Activated CD8-positive, alpha-beta T cell treated with anti-CD3 and anti-CD28 coated beads for 36 hours (primary cell): ENCODE results near the gene ADGRF3. TPM values are rescaled to one million over a fixed set of nuclear protein-coding genes. Genes with fewer than 3 reads are reported as not detected.
A peak's percentile ranks its signal among the peaks of the same experiment; 100 is the strongest.
"Not testable (repeated sequence)": the region's sequence is repeated elsewhere in the genome, so short reads cannot be mapped to it uniquely, and the experiment has no call there.

ENCODE experiments used
- ATAC-seq: fragments of 200-7000 bp; cut with Tn5 transposase; one replicate; pipeline ENCODE4 v1.10.0; 2021; ENCODE audit warnings: mild to moderate bottlenecking, moderate library complexity
- CTCF ChIA-PET: fragments of 350-600 bp; sonication (Branson Sonifier 250); formaldehyde crosslinking; loops from one replicate; lab custom pipeline; 2021; ENCODE audit warnings: antibody characterized with exemption; lab: Charles Lee
- POLR2A ChIA-PET: fragments of 350-600 bp; sonication (Branson Sonifier 250); formaldehyde crosslinking; loops from one replicate; lab custom pipeline; 2021; ENCODE audit warnings: antibody characterized with exemption; lab: Charles Lee
- DNase-seq: peaks from one replicate; pipeline ENCODE4 v3.0.0-alpha.2; 2020
- H3K27ac Mint-ChIP-seq: one replicate; pipeline ENCODE4 v1.8.0; 2021; ENCODE audit warnings: mild to moderate bottlenecking, mixed read lengths
- H3K27me3 Mint-ChIP-seq: one replicate; pipeline ENCODE4 v1.8.0; 2021; ENCODE audit warnings: mixed read lengths
- H3K36me3 Mint-ChIP-seq: one replicate; pipeline ENCODE4 v1.8.0; 2021; ENCODE audit warnings: low read depth, mixed read lengths
- H3K4me1 Mint-ChIP-seq: one replicate; pipeline ENCODE4 v1.8.0; 2021; ENCODE audit warnings: low read depth, mixed read lengths
- H3K4me3 Mint-ChIP-seq: one replicate; pipeline ENCODE4 v1.8.0; 2021; ENCODE audit warnings: mild to moderate bottlenecking, moderate library complexity, mixed read lengths
- H3K9me3 Mint-ChIP-seq: one replicate; pipeline ENCODE4 v1.8.0; 2021; ENCODE audit warnings: mixed read lengths
- CTCF ChIP-seq: fragments of 200-600 bp; IDR thresholded peaks from one replicate; pipeline ENCODE4 v1.8.0; 2022; ENCODE audit warnings: antibody characterized with exemption, mild to moderate bottlenecking
- intact Hi-C: fragments of 100-400 bp; cut with micrococcal nuclease; formaldehyde crosslinking; loops from one replicate; pipeline ENCODE4 v1.10.0; 2022
- total RNA-seq, 2 experiments: library from RNA; stranded (reverse); gene quantifications; one replicate each; pipeline ENCODE4 v1.2.3, GENCODE V29; 2021

Gene ADGRF3
- total RNA-seq, 2 experiments from 2014 or later, result 4.8 to 5.7 TPM

DNA sequence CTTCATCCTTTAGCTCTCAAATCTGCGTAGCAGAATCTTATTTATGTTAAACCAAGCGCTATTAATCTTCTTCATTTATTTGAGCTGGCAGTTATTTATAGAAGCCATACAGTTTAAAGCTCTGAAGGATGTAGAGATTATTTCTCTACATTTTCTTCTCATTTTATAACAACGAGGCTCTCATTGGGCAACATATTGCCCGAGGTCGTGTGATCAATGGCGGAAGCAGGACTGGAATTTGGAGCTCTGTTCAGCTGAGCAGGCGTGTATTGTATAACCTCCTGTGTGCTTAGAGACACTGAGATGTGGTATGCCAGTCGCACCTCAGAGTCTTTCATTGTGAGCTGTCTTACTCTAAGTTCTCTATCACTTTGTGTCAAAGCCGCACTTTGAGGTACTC lies 37.6 kb upstream of the ADGRF3 start:
- H3K27ac Mint-ChIP-seq, result no peak overlapping the region
- H3K9me3 Mint-ChIP-seq, result no peaks in the 10 kb centered on the region
- ChIA-PET POLR2A (no interaction called here), CTCF (interaction anchor here (1.1 to 1.3 kb wide), 2 partner anchors 9 to 11 kb away, joined by 3 to 4 read pairs; no protein-coding TSS in a partner anchor)
- H3K4me1 Mint-ChIP-seq, result no peaks in the 10 kb centered on the region
- ATAC-seq (no peak), DNase-seq (no peak)
- no peak overlapping the region for H3K4me3 Mint-ChIP-seq
- intact Hi-C loops, result no loop called here
- TF ChIP-seq CTCF, result no peak
- no peaks in the 10 kb centered on the region for H3K27me3 Mint-ChIP-seq
- peaks cover 37% of the 10 kb centered on the region for H3K36me3 Mint-ChIP-seq

DNA sequence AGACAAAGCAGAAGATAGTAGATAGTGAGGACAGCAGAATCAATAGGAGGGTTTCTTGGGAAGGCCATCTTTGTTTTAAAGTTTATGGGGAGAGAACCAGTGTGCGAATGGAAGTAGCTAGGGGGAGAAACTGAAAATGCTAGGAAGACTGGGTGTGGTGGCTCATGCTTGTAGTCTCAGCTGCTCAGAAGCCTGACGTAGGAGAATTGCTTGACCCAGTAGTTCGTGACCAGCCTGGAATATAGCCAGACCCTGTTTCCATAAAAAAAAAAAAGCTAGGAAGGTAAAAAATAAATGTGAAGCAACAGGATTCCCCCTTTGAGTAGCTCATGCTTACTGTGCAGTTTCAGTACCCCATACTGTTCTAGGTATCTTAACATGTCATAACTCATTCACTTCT lies 36.0 kb upstream of the ADGRF3 start:
- peaks cover 44% of the 10 kb centered on the region for H3K36me3 Mint-ChIP-seq
- ChIA-PET CTCF (interaction anchor here (1.4 kb wide), 2 partner anchors 35 to 87 kb away, joined by 3 read pairs; no protein-coding TSS in a partner anchor), POLR2A (interaction anchor here (1.2 to 2.0 kb wide), 2 partner anchors 36 to 139 kb away, joined by 3 to 6 read pairs; partner anchors contain the start of gene SELENOI)
- TF ChIP-seq CTCF, result no peak
- no peaks in the 10 kb centered on the region for H3K9me3 Mint-ChIP-seq
- ATAC-seq (no peak), DNase-seq (no peak)
- no peak overlapping the region for H3K27ac Mint-ChIP-seq
- intact Hi-C loops, result no loop called here
- H3K4me3 Mint-ChIP-seq, result no peak overlapping the region
- H3K4me1 Mint-ChIP-seq, result peaks cover 2% of the 10 kb centered on the region
- H3K27me3 Mint-ChIP-seq, result no peaks in the 10 kb centered on the region

- CTCF ChIA-PET, result interaction anchor here (0.7 kb wide), 1 partner anchor 26 kb away, joined by 3 read pairs; no protein-coding TSS in a partner anchor
- POLR2A ChIA-PET, result no interaction called here
- H3K36me3 Mint-ChIP-seq, result peaks cover 49% of the 10 kb centered on the region
- no peaks in the 10 kb centered on the region for H3K27me3 Mint-ChIP-seq
- ATAC-seq, result no peak
- TF ChIP-seq CTCF, result no peak
- no peak overlapping the region for H3K27ac Mint-ChIP-seq
- DNase-seq, result no peak
- no peaks in the 10 kb centered on the region for H3K9me3 Mint-ChIP-seq
- H3K4me3 Mint-ChIP-seq, result no peak overlapping the region
- intact Hi-C loops, result no loop called here
- H3K4me1 Mint-ChIP-seq, result peaks cover 7% of the 10 kb centered on the region
Measured at GRCh38 chr2:26380281-26380680, 33.7 kb upstream of the ADGRF3 start.

DNA sequence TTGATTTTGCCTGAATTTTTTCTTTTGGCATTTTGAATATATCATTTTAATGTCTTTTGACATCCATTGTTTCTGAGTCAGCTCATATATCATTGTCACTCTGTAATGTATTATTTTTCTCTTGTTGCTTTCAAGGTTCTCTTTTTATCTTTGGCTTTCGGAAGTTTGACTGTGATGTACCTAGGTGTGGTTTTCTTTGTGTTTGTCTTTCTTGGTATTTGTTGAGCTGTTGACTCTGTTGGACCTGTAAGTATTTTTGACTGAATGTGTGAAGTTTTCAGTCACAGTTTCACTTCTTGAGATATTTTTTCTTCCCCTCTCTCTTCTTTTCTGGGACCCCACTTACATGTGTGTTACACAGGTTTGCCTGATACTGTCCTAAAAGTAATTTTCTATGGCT lies 30.2 kb upstream of the ADGRF3 start:
- Mint-ChIP-seq H3K4me3 (no peak overlapping the region), H3K9me3 (no peaks in the 10 kb centered on the region), H3K27me3 (no peaks in the 10 kb centered on the region), H3K36me3 (peaks cover 54% of the 10 kb centered on the region), H3K27ac (peak overlapping the region; percentile 57), H3K4me1 (peaks cover 10% of the 10 kb centered on the region)
- POLR2A ChIA-PET, result no interaction called here
- intact Hi-C loops, result no loop called here
- ATAC-seq, result no peak
- no peak for TF ChIP-seq CTCF
- DNase-seq, result no peak
- CTCF ChIA-PET, result interaction anchor here (0.7 kb wide), 1 partner anchor 201 kb away, joined by 3 read pairs; no protein-coding TSS in a partner anchor

- POLR2A ChIA-PET, intact Hi-C loops, ATAC-seq, H3K27me3 Mint-ChIP-seq, H3K4me1 Mint-ChIP-seq, DNase-seq, H3K4me3 Mint-ChIP-seq, H3K9me3 Mint-ChIP-seq, CTCF ChIA-PET, H3K27ac Mint-ChIP-seq: not testable (repeated sequence)
- peaks cover 51% of the 10 kb centered on the region for H3K36me3 Mint-ChIP-seq
Measured at GRCh38 chr2:26370909-26371308, 24.3 kb upstream of the ADGRF3 start.

DNA sequence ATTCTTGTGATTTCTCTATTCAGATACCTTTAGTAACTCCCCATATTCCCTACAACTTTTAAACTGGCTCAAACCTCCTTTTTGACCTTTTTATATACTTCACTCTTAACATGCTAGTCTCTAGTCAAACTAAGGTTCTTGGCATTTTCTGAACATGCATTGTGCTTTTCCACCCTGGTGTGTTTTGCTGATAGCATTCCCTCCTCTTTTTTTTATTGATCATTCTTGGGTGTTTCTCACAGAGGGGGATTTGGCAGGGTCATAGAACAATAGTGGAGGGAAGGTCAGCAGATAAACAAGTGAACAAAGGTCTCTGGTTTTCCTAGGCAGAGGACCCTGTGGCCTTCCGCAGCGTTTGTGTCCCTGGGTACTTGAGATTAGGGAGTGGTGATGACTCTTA lies 23.1 kb upstream of the ADGRF3 start:
- ATAC-seq, intact Hi-C loops, POLR2A ChIA-PET, CTCF ChIA-PET, H3K27me3 Mint-ChIP-seq, DNase-seq, H3K4me3 Mint-ChIP-seq, H3K9me3 Mint-ChIP-seq, H3K4me1 Mint-ChIP-seq, H3K27ac Mint-ChIP-seq: not testable (repeated sequence)
- H3K36me3 Mint-ChIP-seq, result peaks cover 47% of the 10 kb centered on the region
